ENCODE measurements around the gene LMO7.

GRCh38 chr13:75749407-75749806 lies 113.3 kb downstream of the LMO7 start:
- TF ChIP-seq CTCF (IDR thresholded peaks at IDR 0.05; ENCODE audit: insufficient read depth, low read length) (no peak), POLR2AphosphoS5 (IDR thresholded peaks at IDR 0.05; ENCODE audit: low read depth) (no peak), GABPA (IDR thresholded peaks at IDR 0.05; ENCODE audit: low read depth) (no peak)
- TF ChIP-seq, protein P1, sequence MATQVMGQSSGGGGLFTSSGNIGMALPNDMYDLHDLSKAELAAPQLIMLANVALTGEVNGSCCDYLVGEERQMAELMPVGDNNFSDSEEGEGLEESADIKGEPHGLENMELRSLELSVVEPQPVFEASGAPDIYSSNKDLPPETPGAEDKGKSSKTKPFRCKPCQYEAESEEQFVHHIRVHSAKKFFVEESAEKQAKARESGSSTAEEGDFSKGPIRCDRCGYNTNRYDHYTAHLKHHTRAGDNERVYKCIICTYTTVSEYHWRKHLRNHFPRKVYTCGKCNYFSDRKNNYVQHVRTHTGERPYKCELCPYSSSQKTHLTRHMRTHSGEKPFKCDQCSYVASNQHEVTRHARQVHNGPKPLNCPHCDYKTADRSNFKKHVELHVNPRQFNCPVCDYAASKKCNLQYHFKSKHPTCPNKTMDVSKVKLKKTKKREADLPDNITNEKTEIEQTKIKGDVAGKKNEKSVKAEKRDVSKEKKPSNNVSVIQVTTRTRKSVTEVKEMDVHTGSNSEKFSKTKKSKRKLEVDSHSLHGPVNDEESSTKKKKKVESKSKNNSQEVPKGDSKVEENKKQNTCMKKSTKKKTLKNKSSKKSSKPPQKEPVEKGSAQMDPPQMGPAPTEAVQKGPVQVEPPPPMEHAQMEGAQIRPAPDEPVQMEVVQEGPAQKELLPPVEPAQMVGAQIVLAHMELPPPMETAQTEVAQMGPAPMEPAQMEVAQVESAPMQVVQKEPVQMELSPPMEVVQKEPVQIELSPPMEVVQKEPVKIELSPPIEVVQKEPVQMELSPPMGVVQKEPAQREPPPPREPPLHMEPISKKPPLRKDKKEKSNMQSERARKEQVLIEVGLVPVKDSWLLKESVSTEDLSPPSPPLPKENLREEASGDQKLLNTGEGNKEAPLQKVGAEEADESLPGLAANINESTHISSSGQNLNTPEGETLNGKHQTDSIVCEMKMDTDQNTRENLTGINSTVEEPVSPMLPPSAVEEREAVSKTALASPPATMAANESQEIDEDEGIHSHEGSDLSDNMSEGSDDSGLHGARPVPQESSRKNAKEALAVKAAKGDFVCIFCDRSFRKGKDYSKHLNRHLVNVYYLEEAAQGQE (IDR thresholded peaks at IDR 0.05; ENCODE audit: insufficient replicate concordance, low read depth) = no peak
